SJSA1 (cell line): Measurements from ENCODE around the gene BTG2. TPM values are rescaled to one million over a fixed set of nuclear protein-coding genes. Genes with fewer than 3 reads are reported as not detected.
A peak's percentile ranks its signal among the peaks of the same experiment; 100 is the strongest.
"Not testable (repeated sequence)": the region's sequence is repeated elsewhere in the genome, so short reads cannot be mapped to it uniquely, and the experiment has no call there.

ENCODE experiments used
- DNase-seq, 2 experiments: peaks; one replicate each; pipeline ENCODE4 v3.0.0-alpha.2; 2015 to 2020; ENCODE audit warnings: low spot score in 2 of 2, low read depth in 1 of 2
- H3K27ac ChIP-seq: fragments of 250-450 bp; sonication (Bioruptor Pico); 2 replicates; pipeline ENCODE4 v1.5.1; 2020; ENCODE audit warnings: mild to moderate bottlenecking, moderate library complexity
- H3K27me3 ChIP-seq: fragments of 250-450 bp; sonication (Bioruptor Pico); replicated peaks from 2 replicates; pipeline ENCODE4 v1.5.1; 2020; ENCODE audit warnings: mild to moderate bottlenecking, moderate library complexity
- H3K36me3 ChIP-seq: fragments of 250-450 bp; sonication (Bioruptor Pico); 2 replicates; pipeline ENCODE4 v1.5.1; 2020; ENCODE audit warnings: mild to moderate bottlenecking
- H3K4me1 ChIP-seq: fragments of 250-450 bp; sonication (Bioruptor Pico); replicated peaks from 2 replicates; pipeline ENCODE4 v1.6.1; 2021; ENCODE audit warnings: mild to moderate bottlenecking
- H3K4me3 ChIP-seq: fragments of 250-450 bp; sonication (Bioruptor Pico); 2 replicates; pipeline ENCODE4 v1.5.1; 2020; ENCODE audit warnings: mild to moderate bottlenecking
- H3K9me3 ChIP-seq: fragments of 250-450 bp; sonication (Bioruptor Pico); replicated peaks from 2 replicates; pipeline ENCODE4 v1.5.1; 2020; ENCODE audit warnings: mild to moderate bottlenecking
- total RNA-seq: library from RNA; depleted of rRNA; stranded (reverse); fragments of >200 nt; shearing (Covaris generic); gene quantifications from 2 replicates; pipeline ENCODE4 v1.2.3, GENCODE V29; 2014

The BTG2 gene
- total RNA-seq, 1 experiment from 2014 or later: 6.6 TPM

DNA sequence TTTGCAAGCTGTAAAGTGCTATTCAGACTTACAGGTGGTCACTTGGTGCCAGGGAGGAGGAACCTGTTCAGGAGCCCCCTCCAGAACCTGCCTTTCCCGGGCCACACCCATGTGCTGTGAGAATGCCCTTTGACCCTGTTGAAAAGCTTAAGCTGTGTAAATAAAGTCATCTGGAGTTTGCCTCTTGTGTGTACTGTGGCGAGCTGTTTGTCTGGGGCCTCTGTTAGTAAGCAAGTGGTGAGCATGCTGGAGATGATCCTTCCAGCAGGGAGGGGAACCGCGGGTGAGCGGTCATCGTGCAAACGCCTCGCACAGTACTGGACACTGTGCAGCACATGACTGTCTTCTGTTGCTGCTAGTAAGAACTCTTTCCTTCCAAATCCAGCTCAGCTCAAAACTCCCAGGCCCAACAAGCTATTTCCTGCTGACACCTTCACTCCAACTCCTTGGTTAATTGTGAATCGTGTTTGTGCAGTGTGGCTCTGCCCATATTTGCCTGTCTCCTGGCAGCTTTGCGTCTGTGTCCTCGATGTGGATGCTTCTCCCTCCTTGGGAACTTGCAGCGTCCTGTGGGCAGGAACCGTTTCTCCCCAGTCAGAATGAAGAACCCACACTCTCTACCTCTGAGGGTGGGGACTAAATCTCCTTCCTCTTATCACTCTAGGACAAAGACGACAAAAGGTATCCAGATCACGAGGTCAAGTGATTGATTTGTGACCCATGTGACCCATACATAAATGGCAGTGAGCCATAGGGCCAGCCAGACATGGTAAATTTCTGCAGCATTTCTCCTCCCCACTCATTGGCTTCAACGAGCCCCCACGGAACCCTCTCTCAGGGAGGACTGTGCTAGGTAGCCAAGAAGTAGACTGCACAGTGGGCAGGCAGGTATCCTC lies 13.9 kb upstream of the BTG2 start:
- peaks cover 21% of the 10 kb centered on the region for H3K4me1 ChIP-seq
- DNase-seq: no peak
- no peak overlapping the region for H3K4me3 ChIP-seq
- no peak overlapping the region for H3K27ac ChIP-seq
- H3K27me3 ChIP-seq: 0 out of 2 replicates have a peak, but pooled peaks cover 6% of the 10 kb centered on the region
- H3K36me3 ChIP-seq: no peaks in the 10 kb centered on the region
- no peaks in the 10 kb centered on the region; the same call in 1 of the 2 replicates for H3K9me3 ChIP-seq

DNA sequence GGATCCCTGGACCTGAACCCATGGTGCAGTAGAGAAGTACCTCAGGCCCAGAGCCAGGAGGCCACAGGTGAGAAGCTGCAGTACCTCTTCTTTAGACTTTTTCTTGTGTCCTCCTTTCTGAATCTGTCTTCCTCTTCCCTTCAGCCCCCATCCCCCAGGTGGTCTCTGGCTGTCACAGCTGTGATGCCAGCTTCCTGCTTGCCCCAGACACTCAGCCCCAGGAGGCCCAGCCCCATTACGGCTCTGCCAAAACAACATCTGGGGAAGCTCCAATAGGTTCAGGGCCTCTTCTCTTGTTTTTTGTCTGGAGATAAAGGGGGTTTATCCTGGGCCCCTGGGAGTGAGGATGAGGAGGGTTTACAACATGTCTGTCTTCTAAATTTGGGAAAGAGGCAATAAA lies 9.5 kb upstream of the BTG2 start:
- DNase-seq: no peak
- H3K9me3 ChIP-seq: no peaks in the 10 kb centered on the region
- no peaks in the 10 kb centered on the region for H3K36me3 ChIP-seq
- no peak overlapping the region for H3K4me3 ChIP-seq
- H3K4me1 ChIP-seq: peaks cover under 1% of the 10 kb centered on the region
- no peak overlapping the region for H3K27ac ChIP-seq
- H3K27me3 ChIP-seq: 0 out of 2 replicates have a peak, but pooled peaks cover 6% of the 10 kb centered on the region

DNA sequence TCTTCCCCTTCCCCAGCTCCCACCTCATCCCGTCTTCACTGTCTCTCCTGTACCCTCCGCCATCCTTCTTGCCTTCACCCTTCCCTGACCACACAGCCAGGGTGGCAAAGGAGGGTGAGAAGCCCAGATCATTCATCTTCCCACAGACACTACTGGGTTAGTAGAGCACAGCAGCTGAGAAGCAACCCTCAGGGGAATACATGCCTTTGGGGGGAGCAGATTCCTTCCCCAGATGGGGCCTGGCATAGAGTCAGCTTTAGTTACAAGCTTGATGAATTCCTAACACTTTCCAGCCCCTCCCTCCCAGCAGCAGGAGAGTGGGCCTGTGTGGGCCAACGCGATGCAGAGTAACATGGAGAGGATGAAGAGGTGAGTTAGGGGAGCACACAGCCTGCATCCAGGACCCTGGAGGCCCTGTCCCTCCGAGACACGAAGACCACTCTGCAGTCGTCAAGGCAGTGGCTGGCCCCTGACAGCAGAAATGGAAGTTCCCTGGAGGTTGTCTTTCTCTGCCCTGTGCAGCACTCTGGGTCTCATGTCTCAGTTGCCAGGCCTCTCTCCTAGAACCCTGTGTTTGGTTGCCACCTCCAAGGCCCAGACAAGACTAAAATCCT lies 8.8 kb upstream of the BTG2 start:
- H3K27me3 ChIP-seq: 0 out of 2 replicates have a peak, but pooled peaks cover 6% of the 10 kb centered on the region
- no peaks in the 10 kb centered on the region for H3K9me3 ChIP-seq
- H3K36me3 ChIP-seq: no peaks in the 10 kb centered on the region
- H3K27ac ChIP-seq: no peak overlapping the region
- H3K4me1 ChIP-seq: no peaks in the 10 kb centered on the region
- DNase-seq: no peak
- no peak overlapping the region for H3K4me3 ChIP-seq

DNA sequence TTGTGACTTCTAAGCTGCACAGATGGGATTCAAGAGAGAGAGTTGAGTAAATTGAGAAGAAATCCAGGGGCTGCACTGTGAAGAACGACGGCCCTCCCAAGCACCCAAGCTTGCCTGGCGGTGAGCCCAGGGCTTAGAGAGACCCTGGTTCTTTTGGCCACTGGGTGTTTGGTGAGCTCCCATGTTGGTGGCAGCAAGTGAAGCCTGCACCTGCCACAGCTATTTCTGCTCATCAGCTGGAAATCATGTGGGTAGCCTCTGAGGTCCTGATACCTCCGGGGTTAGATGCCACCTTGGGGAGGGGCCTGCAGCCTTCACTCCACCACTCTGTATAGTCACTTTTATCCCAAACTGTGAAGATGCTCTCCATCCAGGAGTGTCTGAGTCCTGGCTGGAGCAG lies 6.2 kb upstream of the BTG2 start:
- Histone ChIP-seq H3K27me3 (no peaks in the 10 kb centered on the region), H3K4me1 (no peaks in the 10 kb centered on the region), H3K27ac (no peak overlapping the region), H3K36me3 (no peaks in the 10 kb centered on the region), H3K4me3 (no peak overlapping the region), H3K9me3 (no peaks in the 10 kb centered on the region)
- no peak for DNase-seq

- H3K27me3 ChIP-seq, H3K36me3 ChIP-seq, H3K4me3 ChIP-seq, DNase-seq, H3K4me1 ChIP-seq, H3K27ac ChIP-seq, H3K9me3 ChIP-seq: not testable (repeated sequence)
Measured at GRCh38 chr1:203299719-203300429, 5.4 kb upstream of the BTG2 start.

DNA sequence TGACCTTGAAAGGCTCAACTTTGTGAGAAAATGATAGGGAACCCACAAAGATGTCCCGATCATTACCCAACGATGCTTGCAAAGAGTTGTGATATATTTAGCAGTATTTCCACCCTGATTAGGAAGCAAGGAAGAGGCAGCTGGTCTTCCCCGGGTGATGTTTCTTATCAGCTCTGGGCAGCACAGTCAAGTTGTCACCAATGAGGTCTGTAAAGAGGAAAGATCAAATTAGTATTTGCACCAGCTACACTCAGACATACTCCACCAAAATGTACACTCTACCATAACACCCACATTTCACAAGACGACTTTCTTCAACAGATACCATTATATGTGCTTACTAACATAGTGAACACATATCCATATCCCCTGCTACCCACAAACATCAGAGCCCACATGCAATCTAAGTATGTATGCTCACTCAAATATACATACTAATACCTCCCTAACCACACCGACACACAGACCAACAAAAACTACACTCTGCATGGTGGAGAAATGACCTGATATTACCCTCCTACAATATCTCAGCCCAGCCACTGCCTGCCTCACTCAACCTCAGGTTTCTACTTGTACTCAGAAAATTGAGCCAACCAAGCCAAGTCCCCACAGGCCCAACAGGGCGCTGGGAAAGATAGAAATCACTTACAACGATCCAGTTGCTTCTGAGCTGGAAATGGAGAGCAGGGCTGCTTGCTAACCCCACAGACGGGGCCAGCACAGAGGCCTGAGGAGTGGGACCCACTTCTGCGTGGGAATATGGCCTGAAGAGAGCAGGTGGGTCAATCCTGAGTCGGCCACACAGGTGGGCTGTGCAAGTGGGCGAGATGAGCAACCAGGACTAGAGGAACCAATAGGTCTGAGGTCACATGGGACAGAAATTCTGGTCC lies 4.6 kb upstream of the BTG2 start:
- Histone ChIP-seq H3K27ac (no peak overlapping the region), H3K9me3 (no peaks in the 10 kb centered on the region), H3K36me3 (no peaks in the 10 kb centered on the region), H3K4me3 (no peak overlapping the region), H3K27me3 (no peaks in the 10 kb centered on the region), H3K4me1 (peaks cover 7% of the 10 kb centered on the region)
- DNase-seq: no peak

DNA sequence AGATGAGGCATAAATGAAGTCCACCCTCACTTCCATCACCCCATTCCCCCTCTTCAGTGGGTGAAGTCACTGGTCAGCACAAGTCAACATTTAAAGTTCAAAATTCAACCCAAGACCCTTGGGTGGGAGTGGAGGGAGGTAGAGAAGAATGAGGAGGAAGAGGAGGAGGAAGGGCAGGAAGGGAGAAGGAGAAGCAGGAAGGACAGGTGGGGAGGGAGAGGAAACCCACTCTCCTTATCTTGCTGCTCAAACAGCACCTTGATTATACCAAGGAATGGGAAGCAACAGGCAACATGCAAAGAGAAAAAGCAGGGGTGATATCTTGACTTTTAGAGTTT lies 4.0 kb upstream of the BTG2 start:
- Histone ChIP-seq H3K27me3 (no peaks in the 10 kb centered on the region), H3K4me1 (peaks cover 13% of the 10 kb centered on the region), H3K4me3 (no peak overlapping the region), H3K36me3 (no peaks in the 10 kb centered on the region), H3K27ac (no peak overlapping the region), H3K9me3 (no peaks in the 10 kb centered on the region)
- no peak for DNase-seq

DNA sequence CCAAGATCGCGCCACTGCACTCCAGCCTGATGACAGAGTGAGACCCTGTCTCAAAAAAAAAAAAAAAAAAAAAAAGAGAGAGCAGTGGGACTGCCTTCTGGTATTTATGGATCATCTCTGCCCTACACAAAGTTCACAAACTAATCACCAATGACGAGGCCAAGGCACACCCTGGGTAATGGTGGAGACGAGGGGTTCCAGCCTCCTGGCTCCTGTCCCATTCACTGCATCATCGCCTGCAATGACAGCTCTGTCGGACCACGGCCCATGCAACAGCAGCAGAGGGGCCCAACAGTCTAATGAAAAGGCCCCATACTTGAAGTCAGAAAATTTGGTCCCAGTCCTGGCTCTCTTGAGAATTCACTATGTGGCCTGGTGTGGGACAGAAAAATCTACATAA lies 2.9 kb upstream of the BTG2 start:
- H3K4me3 ChIP-seq: no peak overlapping the region
- H3K27me3 ChIP-seq: no peaks in the 10 kb centered on the region
- no peaks in the 10 kb centered on the region for H3K36me3 ChIP-seq
- H3K4me1 ChIP-seq: peaks cover 21% of the 10 kb centered on the region
- no peaks in the 10 kb centered on the region for H3K9me3 ChIP-seq
- H3K27ac ChIP-seq: no peak overlapping the region
- DNase-seq: no peak

DNA sequence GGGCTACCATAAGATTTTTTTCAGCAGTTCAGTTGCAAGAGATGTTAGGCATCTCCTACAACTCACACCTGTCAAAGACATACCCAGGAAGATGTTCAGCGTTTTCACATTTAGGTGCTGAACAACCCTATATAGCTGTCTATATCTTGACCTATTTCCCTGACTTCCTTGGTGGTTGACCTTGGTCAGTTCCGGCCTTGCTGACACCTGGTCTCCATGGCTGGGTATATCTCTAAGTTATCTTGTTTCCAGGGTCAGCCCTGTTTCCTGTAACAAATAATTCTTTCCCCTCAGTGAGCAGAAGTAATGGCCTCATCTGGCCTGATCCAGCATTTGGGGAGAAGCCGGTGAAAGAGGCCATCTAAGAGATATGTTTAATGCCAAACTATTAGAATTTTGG lies 2.4 kb upstream of the BTG2 start:
- H3K4me3 ChIP-seq: no peak overlapping the region
- no peak for DNase-seq
- H3K4me1 ChIP-seq: peaks cover 21% of the 10 kb centered on the region
- H3K36me3 ChIP-seq: no peaks in the 10 kb centered on the region; the same call in 1 of the 2 replicates
- no peaks in the 10 kb centered on the region for H3K27me3 ChIP-seq
- H3K9me3 ChIP-seq: no peaks in the 10 kb centered on the region
- no peak overlapping the region for H3K27ac ChIP-seq

DNA sequence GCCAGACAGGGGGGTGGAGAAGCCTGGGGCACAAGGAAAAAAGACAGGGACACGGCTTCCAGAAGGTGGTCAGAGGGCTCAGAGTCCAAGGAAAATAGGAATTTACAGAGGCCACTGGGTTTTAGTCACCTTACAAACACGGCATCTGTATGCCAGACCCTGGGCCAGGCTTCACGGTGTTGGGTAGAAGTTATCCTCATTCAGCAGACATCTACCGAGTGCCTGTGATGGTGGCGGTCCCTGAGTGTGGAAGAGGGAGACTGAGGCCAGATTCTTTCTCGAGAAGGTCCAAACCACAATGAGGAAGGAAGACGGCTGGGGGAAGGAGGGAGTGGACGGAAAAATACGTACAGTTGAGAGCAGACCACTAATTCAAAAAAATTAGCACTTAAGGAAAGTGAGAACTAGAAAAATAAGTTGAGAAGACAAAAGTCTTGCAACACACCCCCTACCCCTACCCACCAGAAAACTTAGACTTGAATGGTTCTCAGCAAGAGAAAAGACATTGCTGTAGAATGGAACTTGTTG lies 864 bp upstream of the BTG2 start:
- no peaks in the 10 kb centered on the region; the same call in 1 of the 2 replicates for H3K36me3 ChIP-seq
- peaks cover 21% of the 10 kb centered on the region for H3K4me1 ChIP-seq
- H3K27me3 ChIP-seq: no peaks in the 10 kb centered on the region
- H3K9me3 ChIP-seq: no peaks in the 10 kb centered on the region
- no peak overlapping the region for H3K27ac ChIP-seq
- no peak for DNase-seq
- H3K4me3 ChIP-seq: peak overlapping the region; percentile 73

DNA sequence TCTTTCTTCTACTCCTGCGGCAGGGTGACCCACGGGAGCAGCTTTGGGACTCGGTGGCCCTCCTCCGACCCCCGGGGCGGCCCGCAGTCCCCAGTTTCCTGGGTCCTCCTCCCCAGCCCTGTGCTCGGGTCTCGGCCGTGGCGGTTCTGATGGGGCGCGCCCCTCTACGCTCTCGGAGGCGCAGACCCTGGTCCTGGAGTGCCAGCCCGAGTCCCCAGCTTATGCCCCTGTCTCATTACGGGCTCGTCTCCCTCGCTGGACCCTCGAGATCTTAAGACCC lies 430 bp downstream of the BTG2 start:
- Histone ChIP-seq H3K4me3 (peak overlapping the region; percentile 73), H3K27ac (peak overlapping the region; percentile 49), H3K9me3 (no peaks in the 10 kb centered on the region), H3K27me3 (no peaks in the 10 kb centered on the region), H3K36me3 (no peaks in the 10 kb centered on the region; the same call in 1 of the 2 replicates), H3K4me1 (peaks cover 21% of the 10 kb centered on the region)
- no peak for DNase-seq

GRCh38 chr1:203306089-203306964 lies 1.0 kb downstream of the BTG2 start:
- Histone ChIP-seq H3K27ac (no peak overlapping the region), H3K4me1 (peaks cover 21% of the 10 kb centered on the region), H3K4me3 (peak overlapping the region; percentile 73), H3K9me3 (no peaks in the 10 kb centered on the region), H3K27me3 (no peaks in the 10 kb centered on the region), H3K36me3 (no peaks in the 10 kb centered on the region; the same call in 1 of the 2 replicates)
- peak; percentile 77 to 91 for DNase-seq
